K562 (cell line): Measurements from ENCODE around the gene RARA. TPM values are rescaled to one million over a fixed set of nuclear protein-coding genes. Genes with fewer than 3 reads are reported as not detected.

Experiments used
- ARNT ChIP-seq, 2 experiments: fragments of 450-650 bp; IDR thresholded peaks; 2 replicates each; pipeline ENCODE4 v1.6.1; 2016; ENCODE audit warnings: mild to moderate bottlenecking in 1 of 2
- DNMT1 ChIP-seq: fragments of 450-650 bp; IDR thresholded peaks from 2 replicates; pipeline ENCODE4 v1.6.1; 2016; ENCODE audit warnings: antibody characterized with exemption, mild to moderate bottlenecking
- ETS1 ChIP-seq: conservative IDR thresholded peaks from 2 replicates; pipeline ENCODE4 v1.6.1; 2011; ENCODE audit warnings: low read depth, mild to moderate bottlenecking, low read length; ENCODE audit not compliant: control insufficient read depth
- TFAM ChIP-seq: fragments of 250-450 bp; sonication (Bioruptor Pico); conservative IDR thresholded peaks from 2 replicates; pipeline ENCODE4 v1.5.0; 2021; ENCODE audit warnings: mild to moderate bottlenecking, moderate library complexity
- ZBTB7A ChIP-seq: IDR thresholded peaks from 2 replicates; pipeline ENCODE4 v1.6.1; 2011; ENCODE audit warnings: low read depth, mild to moderate bottlenecking, low read length, moderate library complexity, borderline replicate concordance; ENCODE audit not compliant: control insufficient read depth
- ZNF143 ChIP-seq: sonication (generic); formaldehyde crosslinking; IDR thresholded peaks from 2 replicates; pipeline ENCODE4 v1.9.0; 2022; ENCODE audit warnings: mild to moderate bottlenecking, missing genetic modification reagents
- polyA plus RNA-seq, 8 experiments: library from polyadenylated mRNA; depleted of rRNA in 4 of 8; stranded (reverse) in 5 of 8; unstranded in 3 of 8; fragments of >200 nt; fragmentation: Nextera tagmentation in 2 of 8; fragmentation: Illumina TruSeq in 1 of 8; extraction: Ambion mirVana in 2 of 8; extraction: Trizol in 1 of 8; gene quantifications; 2 replicates each; pipeline versions ENCODE4 v1.2.1 to v1.2.3, GENCODE V29; 2011 to 2014; ENCODE audit warnings: inconsistent platforms in 1 of 8, missing spikeins in 1 of 8
- total RNA-seq, 7 experiments: library from RNA; depleted of rRNA in 6 of 7; stranded (reverse); fragments of >200 nt in 6 of 7; fragmentation: Illumina TruSeq in 2 of 7; extraction: Trizol in 2 of 7; gene quantifications; 2 replicates each; pipeline versions ENCODE4 v1.2.1 to v1.2.3, GENCODE V29; 2011 to 2021; ENCODE audit warnings: low replicate concordance in 1 of 7
- TF ChIP-seq, protein P1 (sequence below): sonication (generic); formaldehyde crosslinking; IDR thresholded peaks from 2 replicates; pipeline ENCODE4 v1.8.1; 2023; ENCODE audit warnings: mild to moderate bottlenecking, missing genetic modification reagents

RARA gene
- total and polyA plus RNA-seq, 9 of the 15 experiments (the other 6 are each of a cell fraction or from before 2014, with no cell fraction given) = 0.10 to 28.0 (median 7.9) TPM

- TF ChIP-seq ZNF143 (CRISPR knock-in tag) (peak; percentile 77), ZBTB7A (peak; percentile 37; the same call in 1 of the 2 replicates), DNMT1 (no peak), ETS1 (0 out of 2 replicates have a peak, but pooled peaks have one; percentile 31), TFAM (CRISPR knock-in tag) (no peak), ARNT (IDR thresholded peaks at IDR 0.05) (0 out of 4 replicates have a peak, but pooled peaks of 1 of the 2 experiments have one; percentile 34)
- TF ChIP-seq, protein P1, sequence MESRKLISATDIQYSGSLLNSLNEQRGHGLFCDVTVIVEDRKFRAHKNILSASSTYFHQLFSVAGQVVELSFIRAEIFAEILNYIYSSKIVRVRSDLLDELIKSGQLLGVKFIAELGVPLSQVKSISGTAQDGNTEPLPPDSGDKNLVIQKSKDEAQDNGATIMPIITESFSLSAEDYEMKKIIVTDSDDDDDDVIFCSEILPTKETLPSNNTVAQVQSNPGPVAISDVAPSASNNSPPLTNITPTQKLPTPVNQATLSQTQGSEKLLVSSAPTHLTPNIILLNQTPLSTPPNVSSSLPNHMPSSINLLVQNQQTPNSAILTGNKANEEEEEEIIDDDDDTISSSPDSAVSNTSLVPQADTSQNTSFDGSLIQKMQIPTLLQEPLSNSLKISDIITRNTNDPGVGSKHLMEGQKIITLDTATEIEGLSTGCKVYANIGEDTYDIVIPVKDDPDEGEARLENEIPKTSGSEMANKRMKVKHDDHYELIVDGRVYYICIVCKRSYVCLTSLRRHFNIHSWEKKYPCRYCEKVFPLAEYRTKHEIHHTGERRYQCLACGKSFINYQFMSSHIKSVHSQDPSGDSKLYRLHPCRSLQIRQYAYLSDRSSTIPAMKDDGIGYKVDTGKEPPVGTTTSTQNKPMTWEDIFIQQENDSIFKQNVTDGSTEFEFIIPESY = peak; percentile 77
- TF ChIP-seq, all 486 proteins: peak for 14
Measured at GRCh38 chr17:40371261-40371929, 62.4 kb downstream of the RARA start (continued).
